HG02840 (cell line): ENCODE data around the gene TMEM200A.
A peak's percentile ranks its signal among the peaks of the same experiment; 100 is the strongest.

Experiments used
- ATAC-seq: cut with Tn5 transposase; IDR thresholded peaks from one replicate; pipeline ENCODE4 v1.9.1; 2021; ENCODE audit warnings: mild to moderate bottlenecking, moderate library complexity, moderate number of reproducible peaks; ENCODE audit not compliant: unreplicated experiment, low FRiP score

TMEM200A gene

DNA sequence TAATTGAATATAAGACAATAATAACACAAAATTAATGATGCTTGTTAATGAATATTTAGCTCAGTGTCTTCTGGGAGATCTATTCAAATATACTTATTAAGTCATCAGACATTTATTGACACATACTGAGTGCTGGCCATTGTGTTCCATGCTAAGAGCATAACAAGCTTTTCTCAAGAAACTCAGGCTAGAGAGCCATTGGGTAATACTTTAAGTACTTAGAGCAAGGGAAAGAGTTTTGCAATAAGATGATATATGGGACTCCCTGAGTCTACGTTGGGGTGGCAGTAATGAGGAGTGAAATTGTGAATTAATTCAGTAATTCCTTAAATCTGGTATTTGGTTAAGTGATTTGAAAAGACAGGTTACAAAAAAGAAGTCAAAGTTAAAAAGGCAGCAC lies 11.1 kb downstream of the TMEM200A start:
- ATAC-seq: no peak

DNA sequence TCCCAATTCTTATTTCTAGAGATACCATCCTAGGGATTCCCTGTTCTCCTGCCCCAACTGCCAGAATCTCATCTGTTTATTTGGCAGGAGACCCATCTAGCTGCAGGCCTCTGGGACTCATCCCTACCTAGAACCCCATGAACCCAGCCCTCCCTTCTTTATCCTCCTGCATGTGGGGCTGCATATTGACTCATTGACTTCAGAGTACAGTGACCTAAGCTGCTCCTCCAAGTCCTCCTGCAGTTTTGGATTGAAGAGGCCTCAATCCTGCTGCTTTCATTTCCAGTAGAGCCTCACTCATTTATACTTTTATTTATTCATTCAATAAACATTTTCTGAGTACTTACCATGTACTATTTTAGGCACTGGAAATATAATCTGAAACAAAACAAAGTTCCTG lies 11.6 kb downstream of the TMEM200A start:
- ATAC-seq: no peak

DNA sequence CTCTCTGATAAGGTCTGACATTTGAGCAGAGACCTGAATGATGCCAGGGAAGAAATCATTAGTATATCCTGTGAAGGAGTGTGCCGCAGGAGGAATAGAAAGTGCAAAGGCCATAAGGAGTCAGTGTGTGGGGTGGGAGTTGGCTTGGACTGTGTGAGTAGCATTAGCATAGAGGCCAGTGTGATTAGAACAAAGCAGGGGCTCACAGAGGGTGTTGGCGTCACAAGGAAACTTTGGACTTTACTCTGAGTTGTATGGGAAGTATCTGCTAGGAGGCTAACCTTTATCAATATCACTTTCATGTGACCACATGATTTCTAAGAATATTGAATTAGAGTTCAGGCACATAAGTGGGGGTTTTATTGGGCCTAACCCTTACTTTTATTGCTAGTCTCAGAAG lies 12.1 kb downstream of the TMEM200A start:
- ATAC-seq: no peak

DNA sequence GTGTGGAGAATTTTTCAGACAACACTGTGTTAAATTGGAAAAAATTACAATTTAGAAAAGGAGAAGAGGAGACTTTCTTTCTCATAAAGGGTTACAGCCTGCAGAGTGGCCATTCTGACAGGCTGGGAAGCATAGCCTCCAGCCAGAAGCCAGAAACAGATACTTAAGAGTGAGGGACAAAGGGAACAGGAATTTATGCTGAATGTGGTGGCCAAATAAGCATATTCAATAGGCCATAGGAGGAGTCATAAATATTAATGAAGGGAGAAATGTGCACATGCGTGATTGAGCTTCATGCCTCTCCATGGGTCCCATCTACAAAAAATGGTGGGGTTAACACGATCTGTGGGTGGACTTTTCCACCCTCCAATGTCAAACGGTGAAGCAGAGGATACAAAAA lies 13.4 kb downstream of the TMEM200A start:
- ATAC-seq: no peak

DNA sequence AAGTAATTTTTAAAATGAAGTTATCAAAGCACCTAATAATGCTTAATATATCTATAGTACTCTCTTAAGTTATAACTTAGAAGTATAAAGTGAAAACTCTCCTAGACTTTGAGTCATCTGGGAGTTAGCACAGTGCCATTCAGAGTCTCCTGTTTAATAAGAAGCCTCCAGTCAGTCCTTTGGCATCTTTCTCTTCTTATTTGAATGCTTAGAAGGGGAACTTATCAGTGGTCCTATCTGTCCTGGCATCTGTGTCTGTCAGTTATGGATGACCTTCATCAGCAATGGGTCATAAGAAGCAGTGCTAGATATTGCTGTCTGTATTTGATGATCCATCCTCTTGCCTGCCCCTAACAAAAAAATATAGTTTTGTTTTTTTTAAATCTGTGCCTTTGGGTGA lies 15.2 kb downstream of the TMEM200A start:
- no peak for ATAC-seq

DNA sequence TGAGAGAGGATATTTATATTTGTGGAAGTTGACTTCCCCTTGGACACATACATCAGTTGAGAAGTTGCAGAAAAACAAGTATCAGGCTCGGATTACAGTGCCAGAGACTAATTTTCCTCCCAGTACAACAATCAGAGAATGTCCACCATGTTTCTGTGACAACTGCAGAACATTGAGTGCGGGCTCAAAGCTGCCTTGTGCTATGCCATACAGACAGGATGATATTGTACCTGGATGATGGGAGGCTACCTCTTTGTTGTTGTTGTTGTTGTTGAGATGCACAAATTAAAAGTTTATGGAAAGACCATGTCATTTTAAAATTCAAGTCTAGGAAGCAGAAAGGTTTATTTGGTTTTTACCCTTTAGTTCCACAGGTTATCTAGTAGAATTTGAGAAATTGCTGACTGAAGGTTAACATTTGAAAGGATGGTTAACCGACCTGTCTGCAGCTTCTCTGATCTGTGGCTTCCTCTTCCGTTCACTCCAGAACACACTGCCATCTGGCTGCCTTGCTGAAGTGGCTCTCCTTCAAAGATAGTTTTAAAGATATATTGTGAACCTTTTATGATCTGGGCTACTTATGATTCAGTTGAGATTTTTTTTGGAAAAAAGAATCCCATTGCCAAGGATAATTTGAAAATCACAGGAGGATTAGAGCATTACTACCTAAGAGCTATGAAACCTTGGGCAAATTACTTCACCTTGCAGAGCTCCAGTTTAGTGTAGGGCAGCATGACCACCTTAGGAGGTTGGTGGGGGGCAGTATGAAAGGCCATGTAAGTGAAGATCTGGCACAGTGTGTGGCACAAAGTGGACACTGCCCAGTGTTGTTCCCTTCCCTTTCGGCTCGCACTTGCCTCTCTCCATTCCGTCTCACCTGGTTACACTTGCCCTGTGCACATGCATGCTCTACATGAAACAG lies 15.9 kb downstream of the TMEM200A start:
- peak; percentile 72 for ATAC-seq

DNA sequence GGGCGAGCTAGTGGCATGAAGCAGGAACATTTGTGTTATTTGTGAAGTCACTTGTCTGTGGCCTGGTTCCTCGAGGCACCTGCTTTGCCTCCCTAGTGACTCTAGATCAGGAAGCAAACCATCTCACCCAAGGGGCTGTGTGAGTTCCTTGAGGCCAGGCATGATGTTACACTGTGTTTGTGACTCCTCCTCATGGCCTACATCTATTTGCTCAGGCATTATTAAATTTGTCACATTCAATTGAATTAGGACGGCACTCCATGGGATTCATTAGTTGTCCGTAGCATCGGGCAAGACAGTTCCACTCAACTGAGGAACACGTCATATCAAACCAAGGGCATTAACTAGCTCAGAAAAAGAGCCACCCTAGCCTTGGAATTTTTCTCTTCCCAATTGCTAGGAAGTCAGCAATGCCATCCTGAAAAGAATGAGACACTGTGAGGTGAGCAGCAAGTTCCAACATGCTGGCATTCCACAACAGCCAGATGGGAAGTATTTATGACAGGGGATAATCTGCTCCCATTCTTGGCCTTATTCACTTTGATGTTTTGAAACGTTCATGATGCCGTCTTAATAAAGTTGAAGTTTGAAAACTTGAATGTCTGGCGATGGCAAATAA lies 17.2 kb downstream of the TMEM200A start:
- no peak for ATAC-seq

DNA sequence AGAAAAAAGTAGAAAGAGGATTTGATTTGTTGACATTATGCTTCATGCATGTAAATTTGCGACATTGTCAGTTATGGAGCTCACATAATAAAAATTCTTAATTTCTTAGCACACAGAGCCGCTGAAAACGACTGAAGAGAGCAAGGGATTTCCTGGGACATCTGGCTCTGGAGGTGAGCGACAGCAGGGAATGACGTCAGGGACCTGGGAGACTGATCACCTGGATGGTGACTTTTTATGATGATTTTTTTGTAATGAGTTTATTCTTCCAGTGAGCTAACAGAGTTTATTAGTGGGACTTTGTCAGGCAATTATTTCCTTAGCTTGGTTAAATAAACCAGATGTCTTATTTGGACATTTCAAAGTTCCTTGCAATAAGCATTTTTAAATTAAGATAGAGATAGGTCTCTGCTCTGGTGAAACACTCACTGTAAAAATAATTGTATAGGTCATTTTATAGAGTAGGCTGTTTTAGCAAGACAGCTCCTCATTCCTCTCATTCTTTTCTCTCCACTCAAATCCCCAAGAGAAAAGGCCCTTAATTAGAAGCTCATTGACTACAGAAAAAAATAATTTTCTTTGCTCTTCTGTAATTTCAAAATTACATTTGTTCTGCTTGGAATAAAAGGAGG lies 19.4 kb downstream of the TMEM200A start:
- ATAC-seq: no peak

DNA sequence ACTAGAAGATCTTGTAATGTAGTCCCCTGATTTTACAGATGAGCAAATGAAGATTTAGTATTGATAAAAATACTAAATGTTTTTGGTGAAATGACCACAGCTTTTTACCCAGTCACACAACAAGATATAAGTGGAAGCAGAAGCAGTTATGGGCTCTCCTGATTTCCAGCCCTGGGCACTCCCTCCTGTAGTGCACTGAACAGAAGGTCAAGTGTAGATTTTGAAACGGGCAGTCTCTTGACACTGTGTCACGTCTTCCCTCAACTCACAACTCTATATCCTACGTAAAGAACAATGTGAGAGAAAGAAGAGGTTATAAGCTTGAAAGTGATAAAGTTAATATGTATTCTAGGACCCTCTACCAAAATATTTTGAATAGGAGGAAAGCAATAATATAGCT lies 23.3 kb downstream of the TMEM200A start:
- ATAC-seq: no peak

DNA sequence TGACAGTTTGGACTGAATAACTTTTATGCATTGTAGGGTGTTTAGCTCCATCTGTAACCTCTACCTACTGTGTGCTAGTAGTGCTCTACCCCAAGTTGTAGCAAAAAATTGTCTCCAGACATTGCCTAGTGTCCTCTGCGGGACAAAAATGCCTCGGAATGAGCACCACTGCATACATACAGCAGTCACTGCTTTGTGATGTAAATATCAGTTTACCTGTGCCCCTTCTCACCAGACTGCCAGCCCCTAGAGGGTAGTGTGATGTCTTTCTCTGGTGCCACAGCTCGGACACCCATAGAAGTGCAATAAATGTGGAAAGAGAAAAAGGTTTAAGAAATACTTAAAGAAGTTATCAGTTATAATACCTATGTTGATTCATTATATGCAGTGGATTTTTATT lies 25.1 kb downstream of the TMEM200A start:
- no peak for ATAC-seq

DNA sequence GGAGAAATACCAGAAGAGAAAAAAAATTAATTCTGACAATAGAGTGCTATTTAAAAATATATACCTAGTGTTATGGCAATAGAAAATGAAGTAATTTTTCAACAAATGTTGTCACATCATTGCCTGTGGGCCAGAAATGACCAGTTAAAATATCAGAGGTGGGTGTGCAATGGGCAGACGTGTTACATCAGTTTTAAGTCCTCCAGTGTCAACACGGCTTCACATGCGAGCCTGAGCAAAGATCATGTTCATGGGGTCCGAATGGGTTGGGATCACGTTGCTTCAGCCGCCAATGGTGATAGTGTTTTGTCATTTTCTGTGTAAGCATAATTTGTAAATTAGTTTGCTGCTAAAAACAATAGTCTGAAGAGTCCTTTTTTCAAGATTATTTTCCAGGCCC lies 27.5 kb downstream of the TMEM200A start:
- no peak for ATAC-seq

DNA sequence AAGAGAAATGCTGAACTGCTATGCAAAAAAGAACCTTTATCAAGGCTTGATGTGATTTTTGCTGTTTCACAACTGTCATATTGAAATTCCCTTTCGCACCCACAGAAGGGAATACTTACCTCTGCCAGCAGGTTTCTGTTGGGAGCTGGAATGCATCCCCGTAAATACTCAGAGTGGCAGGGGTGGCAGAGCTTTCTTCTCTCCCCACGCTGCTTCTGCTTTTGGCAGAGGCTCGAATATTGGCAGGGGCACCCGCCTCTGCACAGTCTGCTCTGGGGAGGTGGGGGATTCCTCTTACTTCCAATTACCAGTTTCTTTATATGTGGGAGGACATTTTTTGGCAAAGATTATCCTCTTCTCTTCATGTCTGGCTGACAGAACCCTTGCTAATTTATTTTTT lies 28.4 kb downstream of the TMEM200A start:
- ATAC-seq: no peak

DNA sequence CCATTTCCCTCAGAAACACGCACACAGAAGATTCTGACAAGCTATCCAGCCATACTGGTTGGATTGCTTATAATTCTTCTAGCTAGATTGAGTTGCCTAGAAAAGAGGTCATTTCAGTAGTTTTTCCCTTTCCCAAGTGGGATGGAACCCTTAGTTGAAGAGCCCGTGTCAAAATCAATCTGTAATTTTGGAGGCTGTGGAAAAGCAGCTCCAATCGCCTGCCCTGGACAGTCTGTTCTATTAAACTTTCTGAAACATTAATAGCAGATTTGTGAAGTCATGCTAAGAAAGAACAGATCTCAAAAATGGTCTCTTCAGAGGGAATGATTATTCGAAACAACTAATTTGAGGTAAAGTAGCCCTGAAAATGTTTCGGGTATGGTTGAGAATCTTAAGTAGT lies 29.3 kb downstream of the TMEM200A start:
- no peak for ATAC-seq

DNA sequence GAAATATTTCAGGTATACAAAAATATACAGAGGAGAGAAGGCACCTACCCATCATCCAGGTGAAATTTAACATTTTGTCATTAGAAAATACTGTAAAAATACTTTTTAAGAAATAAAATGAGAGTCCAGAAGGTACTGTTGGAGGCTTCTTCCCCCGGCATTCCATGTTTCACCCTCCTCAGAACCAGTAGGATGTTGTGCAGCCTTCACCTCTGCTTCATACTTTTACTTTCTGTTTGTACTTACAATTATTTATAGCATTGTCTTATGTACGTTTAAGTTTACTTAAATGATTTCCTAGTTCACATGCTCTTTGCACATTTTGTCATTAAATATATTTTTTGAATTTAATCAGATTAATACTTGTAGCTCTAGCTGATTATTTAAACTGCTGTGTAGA lies 30.9 kb downstream of the TMEM200A start:
- ATAC-seq: no peak

DNA sequence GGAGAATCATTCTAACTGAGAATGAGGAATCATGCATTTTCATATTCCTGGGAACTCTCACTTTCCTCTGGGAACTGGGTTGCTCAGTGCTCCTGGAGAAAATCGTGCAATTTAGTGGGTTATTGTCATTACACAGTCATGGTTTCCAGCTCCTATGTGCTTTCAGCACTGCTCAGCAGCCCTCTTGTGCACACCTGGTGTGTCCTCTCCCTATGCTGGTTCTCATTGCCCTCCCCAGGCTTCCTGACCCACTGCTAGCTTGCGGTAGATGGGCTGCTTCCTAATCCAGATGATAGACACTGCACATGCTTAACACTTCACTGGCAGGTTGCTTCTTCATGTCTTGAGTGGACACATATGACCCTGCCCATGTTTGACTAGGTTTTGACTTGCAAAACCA lies 39.7 kb downstream of the TMEM200A start:
- no peak for ATAC-seq

DNA sequence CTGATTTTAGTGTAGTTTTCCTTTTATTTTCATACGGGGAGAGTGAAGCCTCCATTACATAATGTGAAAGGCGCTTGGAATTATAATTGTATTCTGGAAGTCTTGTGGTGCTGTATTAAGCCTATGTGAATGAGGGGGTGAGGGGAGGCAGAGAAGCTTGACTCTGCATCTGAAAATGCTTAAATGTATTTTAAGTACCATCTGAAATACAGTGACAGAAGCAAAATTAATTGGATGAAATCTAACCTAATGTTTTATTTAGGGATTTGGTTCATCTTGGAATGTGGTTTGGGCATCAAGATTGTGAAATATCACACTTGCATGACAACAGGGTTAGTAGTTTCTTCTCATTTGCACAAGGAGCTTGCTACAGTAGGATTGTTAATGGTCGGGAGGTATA lies 41.2 kb downstream of the TMEM200A start:
- no peak for ATAC-seq

DNA sequence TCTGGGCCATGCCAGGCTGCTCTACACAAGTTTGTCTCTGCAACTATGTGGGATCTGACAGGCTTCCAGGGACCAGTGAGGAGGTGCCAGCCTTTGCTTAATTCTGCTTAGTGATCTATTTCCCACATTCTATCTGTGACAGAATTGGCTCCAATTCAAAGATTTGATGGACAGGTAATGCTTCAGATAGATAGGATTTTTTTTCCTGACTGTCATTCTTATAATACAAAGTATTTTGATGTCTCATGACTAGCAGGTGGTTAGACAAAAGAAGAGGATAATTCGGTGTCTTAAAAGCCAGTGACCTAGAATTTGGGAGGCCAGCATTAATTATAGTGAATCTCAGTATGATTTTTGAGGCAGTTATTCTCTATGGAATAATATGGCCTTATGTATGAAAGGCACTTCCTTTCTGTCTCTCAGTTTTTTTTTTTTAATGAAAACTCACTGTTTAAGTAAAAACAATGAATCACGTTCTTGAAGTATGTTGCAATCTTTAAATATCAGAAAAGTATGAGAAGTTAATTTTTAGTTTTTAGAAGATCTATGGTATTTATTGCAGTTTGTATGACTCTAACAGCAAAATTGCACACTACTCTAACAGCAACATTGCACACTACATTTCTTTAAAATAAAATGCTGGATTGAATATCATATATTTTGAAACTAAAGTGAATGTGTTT lies 43.7 kb downstream of the TMEM200A start:
- ATAC-seq: no peak

DNA sequence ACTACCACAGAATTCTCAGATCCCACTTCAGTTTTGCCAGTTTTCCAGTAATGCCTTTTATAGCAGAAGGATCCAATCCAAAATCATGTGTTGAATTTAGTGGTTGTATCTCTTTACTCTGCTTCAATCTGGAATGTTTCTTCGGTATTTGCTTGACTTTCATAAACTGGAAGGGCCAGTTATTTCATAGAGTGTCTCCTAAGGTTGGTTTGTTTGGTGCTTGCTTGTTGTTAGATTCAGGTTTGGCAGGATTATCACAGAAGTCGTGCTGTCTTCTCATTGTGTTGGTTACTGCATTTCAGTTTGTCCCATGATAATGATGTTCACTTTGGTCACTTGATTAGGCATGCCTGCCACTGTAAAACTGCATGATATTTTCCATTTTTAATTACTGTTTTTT lies 45.7 kb downstream of the TMEM200A start:
- ATAC-seq: no peak

DNA sequence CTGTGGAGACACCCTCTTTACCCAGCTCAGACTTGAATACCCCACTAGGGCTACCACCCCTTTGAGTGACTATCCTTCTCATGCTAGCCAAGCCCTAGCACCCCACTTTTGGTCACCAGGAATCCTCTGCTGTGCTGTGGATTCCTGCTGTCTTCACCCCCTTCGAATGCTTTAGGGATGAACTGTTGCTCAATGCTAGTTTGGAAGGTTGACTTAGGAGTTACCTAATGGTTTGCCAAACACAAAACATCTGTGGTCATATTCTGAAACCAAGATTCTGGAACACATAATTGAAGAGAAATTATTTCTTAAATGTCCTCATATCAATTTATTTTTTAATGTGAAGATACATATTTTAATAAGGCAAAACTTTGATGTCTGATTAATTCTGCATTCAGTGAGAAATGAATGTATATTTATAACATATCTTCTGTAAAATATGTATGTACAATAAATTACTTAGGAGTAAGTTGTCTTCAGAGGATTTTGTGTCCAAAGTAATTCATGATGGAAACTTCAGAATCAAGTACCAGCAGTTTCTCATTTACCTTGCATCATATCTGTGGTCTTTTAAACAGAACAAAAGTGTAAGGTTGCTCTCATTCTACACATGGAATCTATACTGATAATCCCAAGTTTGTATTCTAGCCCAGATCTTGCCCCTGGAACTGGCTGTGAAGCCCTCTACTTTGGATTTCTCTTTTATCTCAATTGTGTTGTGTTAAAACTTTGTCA lies 46.9 kb downstream of the TMEM200A start:
- no peak for ATAC-seq

DNA sequence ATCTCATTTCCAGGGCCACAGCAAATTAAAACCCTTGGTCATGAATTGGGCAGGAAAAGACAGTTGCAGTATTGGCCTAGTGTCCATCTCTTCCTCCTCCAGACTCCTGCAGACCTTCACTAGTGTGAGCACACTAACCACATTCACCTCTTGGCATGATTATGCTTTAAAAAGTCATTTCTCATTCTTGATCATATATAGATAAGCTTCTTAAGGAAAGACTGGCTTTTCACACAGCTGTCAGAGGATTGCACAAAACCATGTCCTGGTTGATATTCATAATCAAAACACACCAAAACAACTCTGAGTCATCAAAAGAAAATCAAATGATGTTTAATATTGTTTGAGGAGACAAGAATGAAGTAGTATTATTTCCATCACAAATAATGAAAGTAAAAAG lies 52.1 kb downstream of the TMEM200A start:
- no peak for ATAC-seq
